ENCODE measurements around the gene DCAF11.

DCAF11 gene

GRCh38 chr14:24079491-24080141, 35.0 kb upstream of the DCAF11 start:
- DNase-seq = no peak

GRCh38 chr14:24080142-24080530, 34.4 kb upstream of the DCAF11 start:
- DNase-seq = no peak

- no peak for DNase-seq
Measured at GRCh38 chr14:24080888-24081738, 33.5 kb upstream of the DCAF11 start.

DNA sequence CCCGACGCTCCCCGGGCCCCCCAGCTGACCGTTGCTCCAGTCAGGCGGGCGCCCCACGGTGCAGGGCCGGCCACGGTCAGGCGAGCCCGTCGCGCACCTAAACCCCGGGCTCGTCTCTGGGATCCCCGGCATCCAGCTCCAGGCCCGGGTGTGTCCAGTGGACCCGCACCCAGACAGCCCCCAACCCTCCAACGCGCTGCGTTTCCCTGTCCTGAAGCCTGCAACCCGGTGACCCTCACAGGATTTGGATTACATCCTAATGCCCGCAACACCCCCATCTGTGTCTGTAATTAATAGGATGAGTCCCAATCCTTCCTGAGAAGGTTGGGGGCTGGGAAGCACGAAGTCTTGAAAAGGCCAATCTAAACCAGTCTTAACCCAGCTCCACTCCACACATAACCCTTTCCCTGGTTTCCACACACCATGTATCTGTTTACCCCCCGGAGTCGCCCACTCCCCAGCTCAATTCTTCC, 32.8 kb upstream of the DCAF11 start:
- no peak for DNase-seq

- no peak for DNase-seq
Measured at GRCh38 chr14:24082411-24083080, 32.0 kb upstream of the DCAF11 start.

GRCh38 chr14:24083462-24083861, 31.1 kb upstream of the DCAF11 start:
- no peak for DNase-seq

- DNase-seq = no peak
Measured at GRCh38 chr14:24084440-24084839, 30.1 kb upstream of the DCAF11 start.

- no peak for DNase-seq
Measured at GRCh38 chr14:24085215-24085614, 29.4 kb upstream of the DCAF11 start.

GRCh38 chr14:24086193-24086955, 28.2 kb upstream of the DCAF11 start:
- DNase-seq = no peak

DNA sequence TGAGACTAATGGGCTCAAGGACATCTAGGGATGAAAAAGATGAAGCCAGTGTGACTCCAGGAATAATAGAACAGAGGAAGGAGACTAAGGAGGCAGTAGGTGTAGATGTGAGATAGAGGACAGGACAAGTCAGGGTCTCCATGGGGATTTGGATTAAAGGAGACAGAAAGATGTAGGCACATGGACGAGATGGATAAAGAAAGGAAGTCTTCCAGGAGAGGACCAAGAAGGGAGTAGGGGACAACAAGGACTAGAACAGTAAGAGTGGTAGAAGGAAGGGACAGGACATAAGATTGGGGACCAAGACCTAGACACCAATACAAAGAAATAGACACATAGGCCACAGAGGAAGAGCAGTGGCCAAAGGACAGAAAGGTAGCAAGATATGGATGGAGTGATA, 27.6 kb upstream of the DCAF11 start:
- DNase-seq = no peak

DNA sequence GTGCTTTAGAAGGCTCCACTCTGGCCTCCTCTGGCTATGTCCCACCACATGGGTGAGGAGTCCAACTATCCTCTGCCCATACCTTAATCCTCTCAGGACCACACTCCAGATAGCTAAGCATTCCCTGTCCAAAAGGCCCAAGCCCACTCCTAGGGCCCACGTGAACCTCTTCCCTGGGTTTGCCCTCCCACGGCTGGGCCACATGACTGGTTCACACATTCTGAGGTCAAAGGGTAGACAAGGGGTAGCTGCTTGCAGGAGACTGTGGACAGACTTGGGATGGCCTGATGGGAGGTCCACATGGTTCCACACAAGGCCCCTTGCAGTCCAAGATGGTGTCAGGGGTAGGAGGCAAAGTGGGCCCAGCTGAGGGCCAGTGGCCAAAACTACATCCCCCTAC, 26.5 kb upstream of the DCAF11 start:
- no peak for DNase-seq

DNA sequence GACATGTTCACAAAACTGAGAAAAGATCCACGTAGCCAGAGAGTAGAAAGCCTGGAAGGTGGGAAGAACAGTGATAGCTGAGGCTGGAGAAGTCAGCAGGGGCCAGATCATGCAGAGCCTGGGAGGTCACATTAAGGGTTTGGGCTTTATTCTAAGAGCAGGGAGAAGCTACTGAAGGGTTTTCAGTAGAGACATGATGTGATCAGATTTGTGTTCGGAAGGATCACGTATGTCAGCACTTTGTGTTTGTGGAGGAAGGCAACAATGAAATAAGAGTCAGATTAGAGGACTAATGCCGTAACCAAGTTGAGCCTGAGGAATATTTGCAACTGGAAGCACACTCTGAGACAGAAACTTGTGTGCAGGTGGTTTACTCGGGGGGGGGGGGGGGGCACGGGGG, 24.7 kb upstream of the DCAF11 start:
- no peak for DNase-seq

DNA sequence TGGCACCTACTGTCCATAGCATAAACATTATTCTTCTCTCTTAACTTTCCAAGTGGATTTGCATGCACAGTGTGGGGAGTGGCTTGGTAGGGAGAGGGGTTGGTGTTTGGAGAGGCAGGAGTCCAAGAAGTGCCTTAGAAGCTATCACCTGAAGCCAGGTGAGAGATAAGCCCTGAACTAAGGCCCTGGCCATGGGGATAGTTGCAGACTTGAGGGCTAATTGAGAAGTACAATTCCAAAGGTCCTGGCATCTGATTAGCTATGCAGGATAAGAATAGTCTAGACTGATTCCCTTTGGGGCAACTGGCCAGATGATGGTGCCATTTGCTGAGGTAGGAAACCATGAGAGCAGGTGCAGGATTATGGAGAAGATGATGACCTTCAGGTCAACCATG, 22.5 kb upstream of the DCAF11 start:
- DNase-seq = no peak

GRCh38 chr14:24092505-24093206, 21.9 kb upstream of the DCAF11 start:
- no peak for DNase-seq

DNA sequence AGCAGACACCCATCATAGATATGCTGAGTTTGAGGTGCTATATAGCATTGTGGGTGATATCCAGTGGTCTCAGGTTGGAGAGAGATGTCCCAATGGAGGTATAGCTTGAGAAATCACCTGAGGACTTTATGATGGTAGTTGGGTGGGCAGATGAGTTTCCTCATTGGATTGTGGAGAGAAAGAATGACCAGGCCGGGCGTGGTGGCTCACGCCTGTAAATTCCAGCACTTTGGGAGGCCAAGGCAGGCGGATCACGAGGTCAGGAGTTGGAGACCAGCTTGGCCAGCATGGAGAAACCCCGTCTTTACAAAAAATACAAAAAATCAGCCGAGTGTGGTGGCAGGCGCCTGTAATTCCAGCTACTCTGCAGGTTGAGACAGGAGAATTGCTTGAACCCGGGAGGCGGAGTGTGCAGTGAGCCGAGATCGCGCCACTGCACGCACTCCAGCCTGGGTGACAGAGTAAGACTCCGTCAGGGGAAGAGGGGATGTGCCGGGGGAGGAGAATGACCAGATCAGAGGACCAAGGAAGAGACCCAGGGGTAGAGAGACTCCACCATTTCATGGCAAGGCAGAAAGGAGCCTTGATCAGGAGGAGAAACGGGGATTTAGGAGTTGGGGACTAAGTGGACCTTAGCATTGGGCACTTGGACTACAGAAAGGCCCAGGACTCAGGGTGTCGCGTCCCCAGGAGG, 21.2 kb upstream of the DCAF11 start:
- no peak for DNase-seq

GRCh38 chr14:24093901-24094840, 20.4 kb upstream of the DCAF11 start, which contains the start of gene PCK2:
Gene PCK2 (plus strand): TSS chr14:24094311. CDS start chr14:24094406, 95 bp downstream.
- DNase-seq = peak; percentile 98

DNA sequence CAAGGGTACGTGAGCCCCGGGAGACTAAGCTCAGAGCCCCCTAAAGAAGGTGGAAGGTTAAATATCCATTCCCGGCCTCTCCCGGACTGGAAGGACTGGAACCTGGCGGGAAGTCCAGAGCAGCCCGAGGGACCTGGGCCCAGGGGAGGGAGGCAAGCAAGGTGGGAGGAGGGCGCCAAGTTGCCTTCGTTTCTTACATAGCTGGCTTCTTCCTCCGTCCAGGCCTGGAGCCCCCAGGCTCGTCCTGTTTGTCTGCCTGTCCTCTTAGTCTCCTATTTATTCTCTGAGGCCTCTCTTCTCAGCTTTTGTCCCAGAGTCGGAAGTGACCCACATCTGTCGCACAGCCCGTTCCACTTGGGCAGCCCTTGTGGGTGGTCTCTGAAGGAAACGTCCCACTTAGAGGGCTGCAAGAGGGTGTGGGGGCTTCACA, 19.7 kb upstream of the DCAF11 start:
- no peak for DNase-seq

DNA sequence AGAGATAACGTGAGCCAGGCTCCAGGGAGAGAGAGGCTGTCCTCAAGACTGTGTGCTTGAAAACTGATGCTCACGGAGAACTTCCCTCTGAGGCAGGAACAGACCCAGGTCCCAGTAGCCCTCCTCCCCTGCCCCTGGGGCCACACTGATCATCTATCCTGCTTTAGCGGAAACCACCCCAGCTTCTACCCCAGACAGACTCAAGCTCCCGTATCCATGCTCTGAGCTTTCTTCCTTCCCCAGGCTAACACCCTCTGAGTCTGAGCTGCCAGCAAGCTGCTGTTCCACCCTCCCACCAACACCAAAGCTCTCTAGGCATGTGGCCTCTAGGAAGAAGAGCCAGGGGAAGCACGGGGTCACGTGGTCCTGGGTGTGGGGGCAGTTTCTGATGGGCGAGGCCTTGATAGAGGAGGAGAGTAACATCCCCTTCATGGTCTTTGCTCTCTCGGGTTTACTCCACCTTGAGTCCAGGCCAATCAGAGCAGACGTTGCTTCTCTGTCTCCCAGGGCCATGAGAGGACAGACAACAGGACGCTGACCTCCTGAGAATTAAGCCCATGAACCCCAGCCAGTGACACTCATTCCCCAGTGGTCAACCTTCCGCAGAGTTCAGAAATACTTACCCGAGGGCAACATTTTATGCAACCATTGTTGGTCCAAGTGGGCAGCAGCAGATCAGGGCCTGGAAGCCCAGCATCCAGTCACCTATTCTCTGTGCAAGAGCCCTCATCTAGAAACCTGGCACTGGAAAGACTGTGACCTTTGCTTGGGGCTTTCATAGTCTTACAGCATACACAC, 19.1 kb upstream of the DCAF11 start:
- DNase-seq = peak; percentile 61

- DNase-seq = no peak
Measured at GRCh38 chr14:24096545-24097181, 17.9 kb upstream of the DCAF11 start.
